ENCODE measurements around the gene SWT1.
"Not testable (repeated sequence)": the region's sequence is repeated elsewhere in the genome, so short reads cannot be mapped to it uniquely, and the experiment has no call there.

Gene SWT1

GRCh38 chr1:185228979-185229378, 72.0 kb downstream of the SWT1 start:
- no peak overlapping the region for H3K4me3 ChIP-seq (ENCODE audit: low read depth, low read length)
- TF ChIP-seq CTCF (IDR thresholded peaks at IDR 0.05; ENCODE audit: low read depth, low read length, missing control alignments) = no peak
- no peak for DNase-seq (ENCODE audit: low read depth)

GRCh38 chr1:185229981-185230380, 73.0 kb downstream of the SWT1 start:
- DNase-seq (ENCODE audit: low read depth) = no peak
- no peak overlapping the region for H3K4me3 ChIP-seq (ENCODE audit: low read depth, low read length)
- no peak for TF ChIP-seq CTCF (IDR thresholded peaks at IDR 0.05; ENCODE audit: low read depth, low read length, missing control alignments)

DNA sequence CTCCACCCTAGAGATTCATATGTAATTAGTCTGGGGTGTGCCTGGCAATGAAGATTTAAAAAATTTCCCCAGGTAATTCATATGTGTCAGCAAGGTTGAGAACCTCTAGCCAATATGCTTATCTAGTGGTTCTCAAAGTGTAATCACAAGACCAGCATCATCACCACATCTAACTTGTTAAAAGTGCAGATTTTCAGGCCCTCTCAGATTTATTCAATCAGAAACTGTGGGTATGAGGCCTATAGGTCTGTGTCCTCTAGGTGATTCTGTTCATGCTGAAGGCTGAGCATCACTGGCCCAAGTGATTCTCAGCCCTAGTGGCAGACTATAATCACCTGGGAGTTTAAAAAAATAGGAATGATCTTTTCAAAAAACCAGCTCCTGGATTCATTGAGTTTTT, 75.9 kb downstream of the SWT1 start:
- no peak for DNase-seq (ENCODE audit: low read depth)
- no peak overlapping the region for H3K4me3 ChIP-seq (ENCODE audit: low read depth, low read length)
- TF ChIP-seq CTCF (IDR thresholded peaks at IDR 0.05; ENCODE audit: low read depth, low read length, missing control alignments) = no peak

DNA sequence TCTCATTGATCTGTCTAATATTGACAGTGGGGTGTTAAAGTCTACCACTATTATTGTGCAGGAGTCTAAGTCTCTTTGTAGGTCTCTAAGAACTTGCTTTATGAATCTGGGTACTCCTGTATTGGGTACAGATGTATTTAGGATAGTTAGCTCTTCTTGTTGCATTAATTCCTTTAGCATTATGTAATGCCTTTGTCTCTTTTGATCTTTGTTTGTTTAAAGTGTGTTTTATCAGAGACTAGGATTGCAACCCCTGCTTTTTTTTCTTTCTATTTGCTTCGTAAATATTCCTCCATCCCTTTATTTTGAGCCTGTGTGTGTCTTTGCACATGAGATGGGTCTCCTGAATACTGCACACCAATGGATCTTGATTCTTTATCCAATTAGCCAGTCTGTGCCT, 77.2 kb downstream of the SWT1 start:
- H3K4me3 ChIP-seq (ENCODE audit: low read depth, low read length); DNase-seq (ENCODE audit: low read depth): not testable (repeated sequence)

DNA sequence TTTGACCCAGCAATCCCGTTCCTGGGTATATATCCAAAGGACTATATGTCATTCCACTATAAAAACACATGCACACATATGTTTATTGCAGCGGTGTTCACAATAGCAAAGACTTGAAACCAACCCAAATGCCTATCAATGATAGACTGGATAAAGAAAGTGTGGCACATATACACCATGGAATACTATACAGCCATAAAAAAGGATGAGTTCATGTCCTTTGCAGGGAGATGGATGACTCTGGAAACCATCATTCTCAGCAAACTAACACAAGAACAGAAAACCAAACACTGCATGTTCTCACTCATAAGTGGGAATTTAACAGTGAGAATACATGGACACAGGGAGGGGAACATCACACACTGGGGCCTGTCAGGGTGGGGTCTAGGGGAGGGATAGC, 80.2 kb downstream of the SWT1 start:
- not testable (repeated sequence) for DNase-seq (ENCODE audit: low read depth); H3K4me3 ChIP-seq (ENCODE audit: low read depth, low read length)

- no peak for DNase-seq (ENCODE audit: low read depth)
- TF ChIP-seq CTCF (IDR thresholded peaks at IDR 0.05; ENCODE audit: low read depth, low read length, missing control alignments) = no peak
- H3K4me3 ChIP-seq (ENCODE audit: low read depth, low read length) = no peak overlapping the region
Measured at GRCh38 chr1:185237661-185238060, 80.7 kb downstream of the SWT1 start.

GRCh38 chr1:185238447-185238846, 81.5 kb downstream of the SWT1 start:
- DNase-seq (ENCODE audit: low read depth) = no peak
- TF ChIP-seq CTCF (IDR thresholded peaks at IDR 0.05; ENCODE audit: low read depth, low read length, missing control alignments) = peak; percentile 21
- H3K4me3 ChIP-seq (ENCODE audit: low read depth, low read length) = no peak overlapping the region

DNA sequence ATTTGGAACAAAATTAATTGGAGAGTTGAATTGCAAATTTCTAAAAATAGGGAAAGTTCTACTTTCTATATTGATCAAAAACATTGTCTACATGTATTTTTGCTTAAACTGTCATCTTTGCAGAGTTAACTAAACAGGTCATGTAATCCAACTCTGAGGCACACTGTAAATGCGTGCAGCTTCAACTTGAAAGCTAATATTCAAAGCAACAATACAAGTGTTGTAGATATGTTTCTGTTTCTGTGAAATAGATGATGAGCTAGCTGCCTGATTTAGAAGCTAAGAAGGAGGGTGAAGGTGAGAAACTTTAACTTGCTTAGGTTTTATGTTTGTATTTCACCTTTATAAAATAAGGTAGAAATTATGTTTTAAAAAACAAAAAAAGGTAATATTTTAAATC, 82.9 kb downstream of the SWT1 start:
- no peak overlapping the region for H3K4me3 ChIP-seq (ENCODE audit: low read depth, low read length)
- no peak for TF ChIP-seq CTCF (IDR thresholded peaks at IDR 0.05; ENCODE audit: low read depth, low read length, missing control alignments)
- no peak for DNase-seq (ENCODE audit: low read depth)
